Measurements from ENCODE around the gene IGF2. TPM values are rescaled to one million over a fixed set of nuclear protein-coding genes. Genes with fewer than 3 reads are reported as not detected.

IGF2 gene
- total and polyA plus RNA-seq, 12 donors, result 36.0 to 195 (median 81.6) TPM

DNA sequence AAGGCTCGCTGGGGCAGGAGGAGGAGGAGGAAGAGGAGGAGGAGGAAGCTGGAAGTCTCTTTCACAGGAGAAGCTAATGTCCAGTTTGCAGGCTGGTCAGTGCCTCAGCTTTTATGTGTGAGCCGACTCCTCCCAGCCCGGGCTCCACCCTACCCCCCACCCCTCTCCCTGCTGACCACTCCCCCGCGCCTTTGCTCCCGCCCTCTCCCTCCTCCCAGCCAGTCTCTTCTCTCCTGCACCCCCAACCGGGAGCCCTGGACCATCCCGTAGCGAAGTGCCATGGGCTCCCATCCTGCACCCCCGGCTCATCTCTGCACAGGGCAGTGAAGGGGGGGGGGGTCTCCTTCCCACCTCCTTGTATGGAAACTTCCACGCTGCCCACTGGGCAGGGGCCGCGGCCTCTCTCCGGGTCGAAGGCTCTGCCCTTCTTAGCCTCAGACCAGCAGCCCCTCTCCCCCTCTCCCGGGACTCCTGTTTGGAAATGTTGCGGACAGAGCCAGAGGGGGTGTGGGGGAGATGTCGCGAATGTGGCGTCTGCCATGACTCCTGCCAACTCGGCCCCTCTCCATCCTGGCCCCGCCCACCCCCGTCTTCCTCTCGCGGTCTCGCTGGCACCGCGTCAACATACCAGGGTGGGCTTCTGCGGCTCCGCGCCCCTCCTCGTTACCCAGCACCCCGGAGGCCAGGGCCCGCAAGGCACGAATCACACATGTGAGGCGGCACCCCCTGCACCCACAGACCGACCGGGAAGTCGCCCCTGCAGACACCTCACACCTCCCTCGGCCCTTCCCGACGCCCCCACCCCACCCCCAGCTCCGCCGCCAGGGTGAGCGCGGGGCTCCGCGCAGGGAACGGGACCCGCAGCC, 1.8 kb downstream of the IGF2 start:
- Histone ChIP-seq H3K36me3 (peaks cover 0 to 16% (median 0%) of the 10 kb centered on the region in 9 donors), H3K9me3 (no peaks in the 10 kb centered on the region), H3K4me3 (peak overlapping the region; percentile 12 to 61 (median 52)), H3K4me1 (peaks cover 0 to 40% (median 6%) of the 10 kb centered on the region in 9 donors), H3K27me3 (peaks cover 10 to 94% (median 69%) of the 10 kb centered on the region in 7 donors), H3K27ac (peak overlapping the region in 8 of 10 donors; percentile 46 to 84 (median 80))
- TF ChIP-seq, protein P1, sequence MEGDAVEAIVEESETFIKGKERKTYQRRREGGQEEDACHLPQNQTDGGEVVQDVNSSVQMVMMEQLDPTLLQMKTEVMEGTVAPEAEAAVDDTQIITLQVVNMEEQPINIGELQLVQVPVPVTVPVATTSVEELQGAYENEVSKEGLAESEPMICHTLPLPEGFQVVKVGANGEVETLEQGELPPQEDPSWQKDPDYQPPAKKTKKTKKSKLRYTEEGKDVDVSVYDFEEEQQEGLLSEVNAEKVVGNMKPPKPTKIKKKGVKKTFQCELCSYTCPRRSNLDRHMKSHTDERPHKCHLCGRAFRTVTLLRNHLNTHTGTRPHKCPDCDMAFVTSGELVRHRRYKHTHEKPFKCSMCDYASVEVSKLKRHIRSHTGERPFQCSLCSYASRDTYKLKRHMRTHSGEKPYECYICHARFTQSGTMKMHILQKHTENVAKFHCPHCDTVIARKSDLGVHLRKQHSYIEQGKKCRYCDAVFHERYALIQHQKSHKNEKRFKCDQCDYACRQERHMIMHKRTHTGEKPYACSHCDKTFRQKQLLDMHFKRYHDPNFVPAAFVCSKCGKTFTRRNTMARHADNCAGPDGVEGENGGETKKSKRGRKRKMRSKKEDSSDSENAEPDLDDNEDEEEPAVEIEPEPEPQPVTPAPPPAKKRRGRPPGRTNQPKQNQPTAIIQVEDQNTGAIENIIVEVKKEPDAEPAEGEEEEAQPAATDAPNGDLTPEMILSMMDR (IDR thresholded peaks at IDR 0.05), result no peak
- intact Hi-C loops (cut with DNase I), result loop anchor here in 2 of 10 donors (5.0 kb wide), 2 partner anchors 35 to 40 kb away; no protein-coding TSS in a partner anchor
- 1% methylated on average over 49 to 50 of the region's 50 CpGs for WGBS, 2 donors
- ATAC-seq (peak; percentile 71 to 92 (median 84)), DNase-seq (peak; percentile 72 to 83)

DNA sequence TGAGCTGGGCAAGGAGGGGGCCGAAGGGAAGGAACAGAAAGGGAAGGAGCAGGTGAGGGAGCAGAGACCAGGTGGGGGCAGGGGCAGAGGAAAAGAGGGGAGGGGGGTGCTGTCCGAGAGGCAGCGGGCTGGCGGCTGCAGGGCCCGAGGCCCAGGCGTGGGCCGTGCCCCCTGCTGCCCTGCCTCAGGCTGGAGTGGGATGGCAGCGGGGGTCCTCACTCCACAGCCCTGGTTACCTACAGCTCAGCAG, 2.3 kb downstream of the IGF2 start:
- peaks cover 0 to 40% (median 6%) of the 10 kb centered on the region in 9 donors for H3K4me1 ChIP-seq
- 34 to 39% methylated on average over 8 of the region's 8 CpGs for WGBS, 2 donors
- peaks cover 0 to 21% (median 0%) of the 10 kb centered on the region in 9 donors for H3K36me3 ChIP-seq
- peak overlapping the region in 3 of 10 donors; percentile 43 to 52 (median 48) for H3K27ac ChIP-seq
- intact Hi-C loops (cut with DNase I), result loop anchor here in 2 of 10 donors (5.0 kb wide), 2 partner anchors 35 to 40 kb away; no protein-coding TSS in a partner anchor
- TF ChIP-seq, protein P1 (IDR thresholded peaks at IDR 0.05), result no peak
- ATAC-seq, result peak in 2 of 8 donors; percentile 2 to 10
- DNase-seq, result no peak
- H3K9me3 ChIP-seq, result no peaks in the 10 kb centered on the region
- H3K4me3 ChIP-seq, result peak overlapping the region; percentile 28 to 61 (median 52)
- H3K27me3 ChIP-seq, result peaks cover 10 to 88% (median 63%) of the 10 kb centered on the region in 7 donors

DNA sequence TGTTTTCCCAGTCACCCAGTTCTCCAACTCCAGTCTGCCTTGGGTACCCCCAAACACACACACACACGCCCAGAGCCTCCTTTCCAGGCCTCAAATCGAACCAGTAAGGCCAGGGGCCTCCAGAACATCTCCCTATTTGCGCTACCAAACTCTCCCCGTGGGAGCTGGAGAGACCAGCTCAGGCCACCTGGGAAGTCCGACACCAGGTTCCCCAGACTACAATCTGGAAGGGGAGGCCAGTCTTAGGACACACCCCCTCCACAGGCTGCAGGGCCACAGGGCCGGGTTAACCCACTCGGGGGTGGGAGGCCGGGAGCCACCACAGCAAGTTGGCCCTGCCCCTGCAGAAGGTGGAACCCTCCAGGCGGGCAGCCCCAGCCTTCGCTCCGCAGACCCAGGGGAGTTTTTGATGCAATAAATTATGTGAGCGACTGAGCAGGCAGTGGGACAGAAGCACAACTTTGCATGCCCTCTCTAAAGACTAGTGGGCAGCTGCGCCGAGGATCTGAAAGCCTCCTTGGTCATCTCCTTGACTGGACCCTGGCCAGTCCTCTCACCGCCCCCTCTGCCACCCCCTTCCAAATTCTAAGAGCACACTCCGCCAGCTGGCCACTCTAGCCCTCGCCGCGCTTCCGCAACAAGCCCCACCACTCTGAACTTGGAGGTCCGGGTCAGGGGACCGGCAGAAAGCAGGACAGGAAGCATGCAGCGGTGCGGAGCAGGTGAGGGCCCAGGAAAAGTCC, 2.8 kb downstream of the IGF2 start:
- Histone ChIP-seq H3K36me3 (peaks cover 0 to 21% (median 0%) of the 10 kb centered on the region in 9 donors), H3K4me3 (peak overlapping the region; percentile 28 to 61 (median 52)), H3K27me3 (peaks cover 10 to 83% (median 58%) of the 10 kb centered on the region in 7 donors), H3K4me1 (peaks cover 0 to 40% (median 6%) of the 10 kb centered on the region in 9 donors), H3K9me3 (no peaks in the 10 kb centered on the region), H3K27ac (peak overlapping the region in 2 of 10 donors; percentile 48 to 52)
- ATAC-seq, result peak in 3 of 8 donors; percentile 1 to 5 (median 2)
- intact Hi-C loops (cut with DNase I), result loop anchor here in 2 of 10 donors (5.0 kb wide), 2 partner anchors 34 to 39 kb away; no protein-coding TSS in a partner anchor
- DNase-seq, result peak in 1 of 2 donors; percentile 11
- 54 to 55% methylated on average over 24 of the region's 24 CpGs for WGBS, 2 donors
- TF ChIP-seq, protein P1 (IDR thresholded peaks at IDR 0.05), result no peak

DNA sequence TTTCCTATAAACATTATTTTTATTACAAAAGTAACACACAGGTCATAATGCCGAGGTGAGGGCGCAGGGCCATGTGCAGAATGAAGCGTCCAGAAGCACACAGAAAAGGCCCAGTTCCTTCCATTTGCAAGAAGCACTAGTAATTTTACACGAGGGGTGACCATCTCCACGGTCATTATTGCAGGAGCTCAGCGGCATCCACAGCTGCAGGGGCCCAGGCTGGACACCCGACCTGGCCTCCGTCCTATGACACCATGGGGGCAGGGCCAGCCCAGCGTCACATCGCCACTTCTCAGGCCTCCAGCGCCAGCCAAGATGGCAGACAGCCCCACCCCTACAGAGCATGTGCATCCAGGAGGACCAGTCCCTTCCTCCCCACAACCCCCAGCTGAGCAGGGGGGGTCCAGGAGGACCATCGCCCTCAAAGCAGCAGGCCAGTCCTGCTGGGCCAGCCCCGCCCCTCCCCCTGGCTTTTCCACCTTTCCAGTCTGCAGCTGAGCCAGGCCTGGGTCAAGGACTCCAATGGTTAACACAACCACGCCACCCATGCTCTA, 3.5 kb downstream of the IGF2 start:
- TF ChIP-seq, protein P1 (IDR thresholded peaks at IDR 0.05), result no peak
- ATAC-seq (no peak), DNase-seq (peak in 1 of 2 donors; percentile 10)
- H3K27me3 ChIP-seq, result peaks cover 10 to 78% (median 52%) of the 10 kb centered on the region in 7 donors
- 80 to 81% methylated on average over 14 of the region's 14 CpGs for WGBS, 2 donors
- H3K4me1 ChIP-seq, result peaks cover 0 to 38% (median 6%) of the 10 kb centered on the region in 9 donors
- no peak overlapping the region for H3K27ac ChIP-seq
- peak overlapping the region in 7 of 10 donors; percentile 42 to 61 (median 55) for H3K4me3 ChIP-seq
- H3K36me3 ChIP-seq, result peaks cover 0 to 26% (median 0%) of the 10 kb centered on the region in 9 donors
- intact Hi-C loops (cut with DNase I), result loop anchor here in 2 of 10 donors (5.0 kb wide), 2 partner anchors 33 to 38 kb away; no protein-coding TSS in a partner anchor
- H3K9me3 ChIP-seq, result no peaks in the 10 kb centered on the region
